GM21367 (cell line): Measurements from ENCODE around the gene TOGARAM1.
"Not testable (repeated sequence)": the region's sequence is repeated elsewhere in the genome, so short reads cannot be mapped to it uniquely, and the experiment has no call there.

Experiments
- ATAC-seq: cut with Tn5 transposase; IDR thresholded peaks from one replicate; pipeline ENCODE4 v1.9.1; 2021; ENCODE audit not compliant: unreplicated experiment

Gene TOGARAM1

GRCh38 chr14:45039390-45039789, 77.4 kb downstream of the TOGARAM1 start:
- no peak for ATAC-seq

DNA sequence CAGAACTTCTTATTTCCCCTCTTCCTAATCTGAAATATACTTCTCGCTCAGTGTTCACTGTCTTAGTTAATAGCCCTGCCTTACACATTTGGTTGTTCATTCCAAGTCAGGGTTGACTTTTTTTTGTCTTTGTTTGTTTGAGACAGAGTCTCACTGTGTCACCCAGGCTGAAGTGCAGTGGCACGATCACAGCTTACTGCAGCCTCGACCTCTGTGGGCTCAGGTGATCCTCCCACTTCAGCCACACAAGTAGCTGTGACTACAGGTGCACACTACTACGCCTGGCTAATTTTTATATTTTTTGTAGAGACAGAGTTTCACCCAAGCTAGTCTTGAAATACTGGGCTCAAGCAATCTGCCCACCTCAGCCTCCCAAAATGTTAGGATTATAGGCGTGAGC, 79.7 kb downstream of the TOGARAM1 start:
- no peak for ATAC-seq

- no peak for ATAC-seq
These were observed 82.6 kb downstream of the TOGARAM1 start for GRCh38 chr14:45044638-45045037.

- no peak for ATAC-seq
These were observed 86.4 kb downstream of the TOGARAM1 start for GRCh38 chr14:45048385-45048784.

DNA sequence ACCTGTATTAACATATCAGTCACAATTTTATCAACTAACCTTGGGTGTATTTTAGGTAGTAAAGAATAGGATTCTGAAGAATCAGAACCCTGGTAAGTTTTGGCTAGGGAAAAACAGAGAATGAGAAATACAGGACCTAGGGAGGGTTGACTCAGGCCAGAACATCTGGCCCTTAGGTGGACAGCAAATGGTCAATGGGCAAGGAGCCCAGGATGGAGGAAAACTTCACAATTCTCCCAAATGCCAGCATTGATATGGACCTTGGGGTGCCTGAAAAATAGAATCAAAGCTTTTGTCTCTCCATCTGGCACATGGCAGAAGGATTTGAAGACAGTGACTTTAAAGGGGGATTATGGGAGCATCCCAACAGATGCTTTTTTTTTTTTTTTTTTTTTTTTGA, 89.2 kb downstream of the TOGARAM1 start:
- no peak for ATAC-seq

- no peak for ATAC-seq
These were observed 89.9 kb downstream of the TOGARAM1 start for GRCh38 chr14:45051896-45052295.

DNA sequence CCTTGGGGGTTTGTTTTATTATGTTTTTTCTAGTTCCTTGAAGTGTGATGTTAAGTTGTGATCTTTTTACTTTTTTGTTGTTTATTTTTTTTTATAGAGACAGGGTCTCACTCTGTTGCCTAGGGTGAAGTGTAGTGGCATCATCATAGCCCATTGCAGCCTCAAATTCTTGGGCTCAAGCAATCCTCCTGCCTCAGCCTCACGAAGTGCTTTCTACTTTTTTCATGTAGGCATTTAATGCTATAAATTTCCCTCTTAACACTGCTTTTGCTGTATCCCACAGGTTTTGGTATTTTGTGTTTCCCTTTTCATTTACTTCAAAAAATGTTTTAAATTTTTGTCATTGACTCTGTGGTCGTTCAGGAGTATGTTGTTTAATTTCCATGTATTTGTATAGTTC, 95.4 kb downstream of the TOGARAM1 start:
- no peak for ATAC-seq

- ATAC-seq = no peak
These were observed 95.9 kb downstream of the TOGARAM1 start for GRCh38 chr14:45057881-45058364.

- ATAC-seq = no peak
These were observed 98.6 kb downstream of the TOGARAM1 start for GRCh38 chr14:45060551-45060950.

DNA sequence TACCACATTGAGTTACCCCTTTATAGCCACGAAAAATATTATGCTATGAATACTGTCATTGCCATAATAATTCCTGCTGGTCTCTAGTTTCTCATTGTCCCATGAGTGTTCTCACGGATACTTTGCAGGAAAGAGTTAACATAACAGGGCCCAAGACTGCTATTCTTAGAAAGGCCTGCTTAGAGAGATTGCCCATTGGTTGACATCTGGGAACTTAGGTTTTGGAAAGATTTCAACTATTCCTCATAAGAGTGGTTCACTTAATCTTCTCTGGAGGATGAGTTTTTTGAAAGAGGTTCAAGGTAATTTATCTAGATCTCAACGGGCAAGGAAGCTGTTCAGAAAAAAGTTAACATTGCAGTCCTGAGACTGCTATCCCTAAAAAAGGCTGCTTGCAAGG, 103.5 kb downstream of the TOGARAM1 start:
- no peak for ATAC-seq

DNA sequence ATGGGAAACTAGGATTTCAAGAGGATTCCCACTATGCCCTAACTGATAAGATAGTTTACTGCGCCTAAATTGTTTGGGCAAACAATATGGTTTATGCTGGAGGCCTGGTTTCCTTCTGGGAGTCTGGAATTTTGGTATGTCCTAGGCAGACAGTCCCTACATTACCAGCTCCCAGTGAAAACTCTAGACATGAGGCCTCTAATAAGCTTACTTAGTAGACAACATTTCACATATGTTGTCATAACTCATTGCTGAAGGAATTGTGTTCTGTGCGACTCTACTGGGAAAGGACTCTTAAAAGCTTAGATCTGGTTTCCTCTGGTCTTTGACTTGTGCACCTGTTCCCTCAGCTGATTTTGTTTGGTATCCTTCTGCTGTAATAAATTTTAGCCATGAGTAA, 104.0 kb downstream of the TOGARAM1 start:
- no peak for ATAC-seq

GRCh38 chr14:45066667-45067066, 104.7 kb downstream of the TOGARAM1 start:
- no peak for ATAC-seq

GRCh38 chr14:45068396-45068795, 106.4 kb downstream of the TOGARAM1 start:
- no peak for ATAC-seq

- ATAC-seq = no peak
These were observed 108.2 kb downstream of the TOGARAM1 start for GRCh38 chr14:45070215-45070614.

DNA sequence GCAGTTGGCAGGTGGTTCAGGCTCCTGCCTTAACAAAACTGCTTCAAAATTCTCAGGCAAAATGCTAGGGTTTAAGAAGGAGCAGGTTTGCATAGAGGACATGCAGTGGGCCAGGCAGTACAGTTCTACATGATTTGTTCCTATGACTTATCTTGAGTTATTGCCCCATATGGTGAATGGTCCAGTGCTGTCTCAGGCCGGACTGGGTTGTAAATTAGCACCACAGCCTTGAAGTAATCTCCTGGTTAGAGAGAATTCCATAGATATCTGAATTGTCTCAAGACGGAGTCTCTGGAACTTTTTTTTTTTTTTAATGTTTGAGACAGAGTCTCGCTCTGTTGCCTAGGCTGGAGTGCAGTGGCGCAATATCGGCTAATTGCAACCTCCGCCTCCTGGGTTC, 110.1 kb downstream of the TOGARAM1 start:
- ATAC-seq = no peak

GRCh38 chr14:45073231-45073879, 111.4 kb downstream of the TOGARAM1 start:
- ATAC-seq = no peak

DNA sequence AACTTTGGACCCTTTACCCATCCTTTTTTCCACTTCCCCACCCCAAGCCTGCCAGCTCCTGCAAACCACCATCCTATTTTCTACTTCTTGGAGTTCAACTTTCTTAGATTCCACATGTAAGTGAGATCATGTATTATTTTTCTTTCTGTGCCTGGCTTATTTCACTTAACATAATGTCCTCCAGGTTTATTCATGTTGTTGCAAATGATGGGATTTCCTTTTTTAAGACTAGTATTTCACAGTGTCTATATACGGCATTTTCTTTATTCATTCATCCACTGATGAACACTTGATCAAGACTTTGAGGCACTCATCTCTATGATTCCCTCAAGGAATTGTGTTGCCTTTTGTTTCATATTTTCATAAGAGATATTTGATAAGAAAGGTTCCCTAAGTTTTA, 116.3 kb downstream of the TOGARAM1 start:
- no peak for ATAC-seq

GRCh38 chr14:45080416-45080968, 118.5 kb downstream of the TOGARAM1 start:
- not testable (repeated sequence) for ATAC-seq

GRCh38 chr14:45081096-45081495, 119.1 kb downstream of the TOGARAM1 start:
- not testable (repeated sequence) for ATAC-seq

- no peak for ATAC-seq
These were observed 120.4 kb downstream of the TOGARAM1 start for GRCh38 chr14:45082420-45082819.

- ATAC-seq = peak; percentile 6
These were observed 121.6 kb downstream of the TOGARAM1 start for GRCh38 chr14:45083617-45083975.

DNA sequence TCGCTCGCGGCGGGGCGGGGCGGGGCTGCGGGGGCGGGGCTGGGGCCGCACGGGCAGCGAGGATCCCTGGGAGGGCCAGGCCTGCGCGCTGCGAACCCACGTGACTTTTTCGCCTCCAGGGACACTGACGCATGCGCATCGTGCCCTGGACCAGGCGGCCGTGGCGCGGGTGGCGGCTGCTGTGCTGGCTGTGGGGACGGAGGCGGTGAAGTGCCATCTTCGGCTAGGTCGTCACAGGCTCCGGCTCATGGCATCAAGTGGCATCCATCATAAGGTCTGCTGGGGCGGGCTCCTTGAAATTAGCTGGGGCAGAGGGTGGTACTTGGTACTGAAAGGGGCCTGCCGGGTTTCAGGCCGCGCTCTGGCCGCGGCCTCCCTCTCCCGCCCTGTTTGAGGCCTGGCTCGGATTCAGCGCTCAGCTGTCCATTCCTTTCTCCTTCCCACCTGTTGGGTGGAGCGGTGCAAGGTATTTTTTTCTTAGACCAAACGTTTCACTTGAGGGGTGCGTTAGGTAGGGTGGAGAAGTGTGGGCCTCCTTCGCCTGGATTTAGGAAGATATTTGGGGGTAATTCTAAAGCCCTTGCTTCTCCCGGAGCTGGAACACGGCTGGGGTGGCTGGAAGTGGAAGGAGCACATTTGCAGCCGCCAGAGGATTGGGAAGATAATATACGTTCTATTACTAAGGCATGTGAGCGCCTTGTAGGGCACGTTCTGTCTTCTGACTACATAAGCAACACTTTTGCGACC, 122.2 kb downstream of the TOGARAM1 start, which contains the start of gene PRPF39:
TSS of gene PRPF39 (plus strand) at position 141 of the 747 bp plus-strand sequence. CDS start 11,124 bp downstream, outside the sequence.
- ATAC-seq = peak; percentile 89
